Mesothelial cell of epicardium (in vitro differentiated cells): ENCODE measurements around the gene KCNJ6. TPM values are rescaled to one million over a fixed set of nuclear protein-coding genes. Genes with fewer than 3 reads are reported as not detected.

Experiments
- DNase-seq, 2 experiments: peaks; one replicate each; pipeline ENCODE4 v3.0.0; 2021; ENCODE audit warnings: low spot score in 2 of 2; ENCODE audit not compliant: unreplicated experiment in 2 of 2
- H3K27ac Mint-ChIP-seq: 2 replicates; pipeline ENCODE4 v1.8.0; 2021; ENCODE audit warnings: mixed read lengths
- H3K27me3 Mint-ChIP-seq: 2 replicates; pipeline ENCODE4 v1.8.0; 2021; ENCODE audit warnings: low read depth, mixed read lengths
- H3K36me3 Mint-ChIP-seq: 2 replicates; pipeline ENCODE4 v1.8.0; 2021; ENCODE audit warnings: mixed read lengths
- H3K4me1 Mint-ChIP-seq: 2 replicates; pipeline ENCODE4 v1.8.0; 2021; ENCODE audit warnings: mixed read lengths
- H3K4me3 Mint-ChIP-seq: 2 replicates; pipeline ENCODE4 v1.8.0; 2021; ENCODE audit warnings: mild to moderate bottlenecking, moderate library complexity, mixed read lengths
- H3K9me3 Mint-ChIP-seq: 2 replicates; pipeline ENCODE4 v1.8.0; 2021; ENCODE audit warnings: mixed read lengths
- CTCF ChIP-seq: fragments of 200-600 bp; sonication (generic); IDR thresholded peaks from one replicate; pipeline ENCODE4 v1.5.0; 2021; ENCODE audit warnings: antibody characterized with exemption; ENCODE audit not compliant: unreplicated experiment
- total RNA-seq: library from RNA; stranded (reverse); gene quantifications from 3 replicates; pipeline ENCODE4 v1.2.1, GENCODE V29; 2021

KCNJ6 gene
- total RNA-seq, 1 donor from 2014 or later = 0.02 TPM

GRCh38 chr21:37684547-37684946, 231.7 kb downstream of the KCNJ6 start:
- Mint-ChIP-seq H3K27me3 (peaks cover 17% of the 10 kb centered on the region), H3K4me3 (no peak overlapping the region), H3K27ac (no peak overlapping the region), H3K9me3 (peaks cover 4% of the 10 kb centered on the region), H3K4me1 (peaks cover 15% of the 10 kb centered on the region), H3K36me3 (no peaks in the 10 kb centered on the region)
- no peak for TF ChIP-seq CTCF
- DNase-seq = no peak

- Mint-ChIP-seq H3K9me3 (peaks cover 7% of the 10 kb centered on the region), H3K36me3 (no peaks in the 10 kb centered on the region), H3K4me1 (peaks cover 15% of the 10 kb centered on the region), H3K27me3 (peaks cover 20% of the 10 kb centered on the region), H3K4me3 (no peak overlapping the region), H3K27ac (no peak overlapping the region)
- TF ChIP-seq CTCF = no peak
- DNase-seq = no peak
Measured at GRCh38 chr21:37684115-37684493, 232.2 kb downstream of the KCNJ6 start.

GRCh38 chr21:37683396-37684114, 232.7 kb downstream of the KCNJ6 start:
- no peaks in the 10 kb centered on the region for H3K36me3 Mint-ChIP-seq
- H3K27me3 Mint-ChIP-seq = peaks cover 24% of the 10 kb centered on the region
- peaks cover 11% of the 10 kb centered on the region for H3K9me3 Mint-ChIP-seq
- peaks cover 15% of the 10 kb centered on the region for H3K4me1 Mint-ChIP-seq
- TF ChIP-seq CTCF = no peak
- no peak for DNase-seq
- H3K27ac Mint-ChIP-seq = no peak overlapping the region
- no peak overlapping the region for H3K4me3 Mint-ChIP-seq

- no peak for TF ChIP-seq CTCF
- no peaks in the 10 kb centered on the region for H3K36me3 Mint-ChIP-seq
- no peak overlapping the region for H3K27ac Mint-ChIP-seq
- peaks cover 15% of the 10 kb centered on the region for H3K4me1 Mint-ChIP-seq
- peaks cover 13% of the 10 kb centered on the region for H3K9me3 Mint-ChIP-seq
- no peak overlapping the region for H3K4me3 Mint-ChIP-seq
- no peak for DNase-seq
- H3K27me3 Mint-ChIP-seq = peaks cover 30% of the 10 kb centered on the region
Measured at GRCh38 chr21:37682966-37683365, 233.3 kb downstream of the KCNJ6 start.

GRCh38 chr21:37677006-37677405, 239.3 kb downstream of the KCNJ6 start:
- Mint-ChIP-seq H3K27me3 (peaks cover 80% of the 10 kb centered on the region), H3K27ac (no peak overlapping the region), H3K4me3 (no peak overlapping the region), H3K4me1 (no peaks in the 10 kb centered on the region), H3K9me3 (peaks cover 10% of the 10 kb centered on the region), H3K36me3 (no peaks in the 10 kb centered on the region)
- no peak for TF ChIP-seq CTCF
- DNase-seq = no peak
